Ishikawa (cell line): ENCODE results near the gene STT3B.

Experiments used
- CEBPB ChIP-seq: IDR thresholded peaks from 2 replicates; pipeline ENCODE4 v1.6.1; 2012
- EP300 ChIP-seq: IDR thresholded peaks from 2 replicates; pipeline ENCODE4 v1.6.1; 2012; ENCODE audit warnings: borderline replicate concordance
- MAX ChIP-seq: IDR thresholded peaks from 2 replicates; pipeline ENCODE4 v1.6.1; 2012
- RAD21 ChIP-seq: IDR thresholded peaks from 2 replicates; pipeline ENCODE4 v1.6.1; 2012; ENCODE audit warnings: low read depth
- TAF1 ChIP-seq: IDR thresholded peaks from 2 replicates; pipeline ENCODE4 v1.6.1; 2012; ENCODE audit warnings: low read depth, mild to moderate bottlenecking
- ZBTB7A ChIP-seq: IDR thresholded peaks from 2 replicates; pipeline ENCODE4 v1.6.1; 2012; ENCODE audit warnings: low read depth
- TF ChIP-seq, protein P1 (sequence below): IDR thresholded peaks from 2 replicates; pipeline ENCODE4 v1.6.1; 2012; ENCODE audit warnings: low read depth, mild to moderate bottlenecking

- TF ChIP-seq MAX: 0 out of 2 replicates have a peak, but pooled peaks have one; percentile 16
- TF ChIP-seq, protein P1, sequence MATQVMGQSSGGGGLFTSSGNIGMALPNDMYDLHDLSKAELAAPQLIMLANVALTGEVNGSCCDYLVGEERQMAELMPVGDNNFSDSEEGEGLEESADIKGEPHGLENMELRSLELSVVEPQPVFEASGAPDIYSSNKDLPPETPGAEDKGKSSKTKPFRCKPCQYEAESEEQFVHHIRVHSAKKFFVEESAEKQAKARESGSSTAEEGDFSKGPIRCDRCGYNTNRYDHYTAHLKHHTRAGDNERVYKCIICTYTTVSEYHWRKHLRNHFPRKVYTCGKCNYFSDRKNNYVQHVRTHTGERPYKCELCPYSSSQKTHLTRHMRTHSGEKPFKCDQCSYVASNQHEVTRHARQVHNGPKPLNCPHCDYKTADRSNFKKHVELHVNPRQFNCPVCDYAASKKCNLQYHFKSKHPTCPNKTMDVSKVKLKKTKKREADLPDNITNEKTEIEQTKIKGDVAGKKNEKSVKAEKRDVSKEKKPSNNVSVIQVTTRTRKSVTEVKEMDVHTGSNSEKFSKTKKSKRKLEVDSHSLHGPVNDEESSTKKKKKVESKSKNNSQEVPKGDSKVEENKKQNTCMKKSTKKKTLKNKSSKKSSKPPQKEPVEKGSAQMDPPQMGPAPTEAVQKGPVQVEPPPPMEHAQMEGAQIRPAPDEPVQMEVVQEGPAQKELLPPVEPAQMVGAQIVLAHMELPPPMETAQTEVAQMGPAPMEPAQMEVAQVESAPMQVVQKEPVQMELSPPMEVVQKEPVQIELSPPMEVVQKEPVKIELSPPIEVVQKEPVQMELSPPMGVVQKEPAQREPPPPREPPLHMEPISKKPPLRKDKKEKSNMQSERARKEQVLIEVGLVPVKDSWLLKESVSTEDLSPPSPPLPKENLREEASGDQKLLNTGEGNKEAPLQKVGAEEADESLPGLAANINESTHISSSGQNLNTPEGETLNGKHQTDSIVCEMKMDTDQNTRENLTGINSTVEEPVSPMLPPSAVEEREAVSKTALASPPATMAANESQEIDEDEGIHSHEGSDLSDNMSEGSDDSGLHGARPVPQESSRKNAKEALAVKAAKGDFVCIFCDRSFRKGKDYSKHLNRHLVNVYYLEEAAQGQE: no peak
- TF ChIP-seq TAF1: no peak
- no peak for TF ChIP-seq CEBPB
- TF ChIP-seq ZBTB7A: no peak
- TF ChIP-seq EP300: no peak
- no peak for TF ChIP-seq RAD21
Observed at GRCh38 chr3:31516757-31517156, 16.0 kb upstream of the STT3B start.
